Suprapubic skin (tissue), 3 donors: ENCODE data around the gene FLT1.

Experiments
- POLR2AphosphoS5 ChIP-seq, 3 donors: sonication (generic); formaldehyde crosslinking; IDR thresholded peaks; one replicate each; pipeline ENCODE4 v1.6.1; 2017; ENCODE audit warnings: antibody characterized with exemption in 3 of 3
- TF ChIP-seq, protein P1 (sequence below), 2 donors: fragments of 200-600 bp in 1 of 2; fragments of 450-650 bp in 1 of 2; sonication (generic) in 1 of 2; IDR thresholded peaks; one replicate each; pipeline ENCODE4 v1.5.1; 2016 to 2019; ENCODE audit warnings: antibody characterized with exemption in 2 of 2, mild to moderate bottlenecking in 1 of 2, moderate library complexity in 1 of 2

DNA sequence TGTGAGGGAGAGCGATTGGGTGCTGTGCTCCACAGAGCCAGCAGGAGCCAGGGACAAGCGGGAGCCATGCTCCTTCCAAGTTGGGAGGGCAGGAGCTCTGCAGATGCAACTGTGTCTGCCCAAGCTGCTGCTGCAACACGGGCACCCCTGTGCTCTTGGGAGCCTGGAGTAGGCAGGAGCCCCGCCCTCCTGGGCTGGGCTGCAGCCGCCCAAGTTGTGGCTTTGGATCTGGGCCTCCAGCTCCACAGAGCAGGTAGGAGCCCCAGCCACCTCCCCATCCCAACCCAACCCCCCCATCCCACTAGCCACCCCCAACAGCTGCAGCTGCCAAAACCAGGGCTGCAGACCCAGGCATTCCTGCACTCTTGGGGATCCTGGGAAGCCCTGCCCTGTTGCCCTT lies 39.9 kb upstream of the FLT1 start:
- TF ChIP-seq, protein P1, sequence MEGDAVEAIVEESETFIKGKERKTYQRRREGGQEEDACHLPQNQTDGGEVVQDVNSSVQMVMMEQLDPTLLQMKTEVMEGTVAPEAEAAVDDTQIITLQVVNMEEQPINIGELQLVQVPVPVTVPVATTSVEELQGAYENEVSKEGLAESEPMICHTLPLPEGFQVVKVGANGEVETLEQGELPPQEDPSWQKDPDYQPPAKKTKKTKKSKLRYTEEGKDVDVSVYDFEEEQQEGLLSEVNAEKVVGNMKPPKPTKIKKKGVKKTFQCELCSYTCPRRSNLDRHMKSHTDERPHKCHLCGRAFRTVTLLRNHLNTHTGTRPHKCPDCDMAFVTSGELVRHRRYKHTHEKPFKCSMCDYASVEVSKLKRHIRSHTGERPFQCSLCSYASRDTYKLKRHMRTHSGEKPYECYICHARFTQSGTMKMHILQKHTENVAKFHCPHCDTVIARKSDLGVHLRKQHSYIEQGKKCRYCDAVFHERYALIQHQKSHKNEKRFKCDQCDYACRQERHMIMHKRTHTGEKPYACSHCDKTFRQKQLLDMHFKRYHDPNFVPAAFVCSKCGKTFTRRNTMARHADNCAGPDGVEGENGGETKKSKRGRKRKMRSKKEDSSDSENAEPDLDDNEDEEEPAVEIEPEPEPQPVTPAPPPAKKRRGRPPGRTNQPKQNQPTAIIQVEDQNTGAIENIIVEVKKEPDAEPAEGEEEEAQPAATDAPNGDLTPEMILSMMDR (IDR thresholded peaks at IDR 0.05), result no peak
- no peak for TF ChIP-seq POLR2AphosphoS5 (IDR thresholded peaks at IDR 0.05)
